GM10266 (cell line): ENCODE measurements around the gene ROCK2.

ENCODE experiments used
- DNase-seq: peaks from one replicate; pipeline ENCODE4 v3.0.0; 2012; ENCODE audit errors: extremely low spot score
- TF ChIP-seq, protein P1 (sequence below): IDR thresholded peaks from 2 replicates; pipeline ENCODE4 v1.5.1; 2012; ENCODE audit warnings: mild to moderate bottlenecking, low read depth; ENCODE audit not compliant: control insufficient read depth, insufficient read depth; ENCODE audit errors: missing control alignments

Gene ROCK2

DNA sequence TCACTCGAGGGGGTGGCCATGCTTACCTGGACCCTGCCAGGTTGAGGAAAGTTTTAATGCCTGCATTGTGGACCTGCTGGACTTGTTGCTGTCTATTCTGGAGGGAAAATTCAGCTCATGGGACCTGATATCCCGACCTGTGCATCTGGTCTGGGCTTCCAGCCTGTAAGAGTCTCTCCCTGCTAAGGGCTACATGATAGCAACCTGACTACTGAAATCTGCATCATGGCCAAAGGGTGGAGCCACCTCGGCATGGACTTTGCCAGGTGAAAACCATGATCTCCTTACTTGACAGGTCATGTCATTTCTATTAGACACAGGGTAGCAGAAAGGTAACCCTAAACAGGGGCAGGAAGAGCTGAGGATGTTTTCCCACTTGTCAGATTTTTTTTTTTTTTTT, 202.1 kb downstream of the ROCK2 start:
- DNase-seq: no peak
- TF ChIP-seq, protein P1, sequence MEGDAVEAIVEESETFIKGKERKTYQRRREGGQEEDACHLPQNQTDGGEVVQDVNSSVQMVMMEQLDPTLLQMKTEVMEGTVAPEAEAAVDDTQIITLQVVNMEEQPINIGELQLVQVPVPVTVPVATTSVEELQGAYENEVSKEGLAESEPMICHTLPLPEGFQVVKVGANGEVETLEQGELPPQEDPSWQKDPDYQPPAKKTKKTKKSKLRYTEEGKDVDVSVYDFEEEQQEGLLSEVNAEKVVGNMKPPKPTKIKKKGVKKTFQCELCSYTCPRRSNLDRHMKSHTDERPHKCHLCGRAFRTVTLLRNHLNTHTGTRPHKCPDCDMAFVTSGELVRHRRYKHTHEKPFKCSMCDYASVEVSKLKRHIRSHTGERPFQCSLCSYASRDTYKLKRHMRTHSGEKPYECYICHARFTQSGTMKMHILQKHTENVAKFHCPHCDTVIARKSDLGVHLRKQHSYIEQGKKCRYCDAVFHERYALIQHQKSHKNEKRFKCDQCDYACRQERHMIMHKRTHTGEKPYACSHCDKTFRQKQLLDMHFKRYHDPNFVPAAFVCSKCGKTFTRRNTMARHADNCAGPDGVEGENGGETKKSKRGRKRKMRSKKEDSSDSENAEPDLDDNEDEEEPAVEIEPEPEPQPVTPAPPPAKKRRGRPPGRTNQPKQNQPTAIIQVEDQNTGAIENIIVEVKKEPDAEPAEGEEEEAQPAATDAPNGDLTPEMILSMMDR: peak; percentile 5

DNA sequence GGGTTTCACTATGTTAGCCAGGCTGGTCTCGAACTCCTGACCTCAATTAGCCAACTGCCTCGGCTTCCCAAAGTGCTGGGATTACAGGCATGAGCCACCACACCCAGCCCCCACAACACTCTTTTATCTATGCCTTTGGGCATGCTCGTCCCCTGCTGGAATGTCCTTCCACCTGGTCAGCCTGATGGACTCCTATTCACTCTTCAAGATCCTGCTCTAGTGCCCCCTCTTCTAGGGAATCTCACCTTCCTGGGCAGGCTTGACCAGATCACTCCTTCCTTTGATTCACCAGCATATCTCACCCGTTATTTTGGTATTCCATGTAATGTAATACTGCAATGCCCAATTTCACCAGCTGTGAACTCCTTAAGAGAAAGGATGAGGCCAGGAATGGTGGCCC, 203.1 kb downstream of the ROCK2 start:
- TF ChIP-seq, protein P1: no peak
- no peak for DNase-seq

GRCh38 chr2:11140492-11140891, 203.9 kb downstream of the ROCK2 start:
- TF ChIP-seq, protein P1: no peak
- DNase-seq: no peak

GRCh38 chr2:11134349-11134748, 210.1 kb downstream of the ROCK2 start:
- TF ChIP-seq, protein P1: no peak
- DNase-seq: no peak

DNA sequence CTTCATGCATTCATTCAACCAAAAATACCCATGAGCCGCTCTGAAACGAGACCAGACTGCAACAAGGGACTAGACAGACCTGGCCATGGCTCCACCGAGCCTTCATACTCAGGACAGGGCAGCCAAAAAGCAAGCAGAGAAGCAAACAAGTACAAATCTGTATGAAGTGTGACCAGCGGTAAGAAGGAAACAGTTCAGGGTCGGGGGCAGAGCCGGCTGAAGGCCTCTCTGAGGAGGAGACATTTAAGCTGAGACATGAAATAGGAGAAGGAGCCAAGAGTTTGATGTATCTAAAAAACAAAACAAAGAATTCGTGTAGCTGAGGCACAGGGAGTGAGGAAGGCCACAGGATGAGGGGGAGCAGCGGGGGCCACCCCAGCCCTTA, 210.5 kb downstream of the ROCK2 start:
- DNase-seq: no peak
- TF ChIP-seq, protein P1: no peak

DNA sequence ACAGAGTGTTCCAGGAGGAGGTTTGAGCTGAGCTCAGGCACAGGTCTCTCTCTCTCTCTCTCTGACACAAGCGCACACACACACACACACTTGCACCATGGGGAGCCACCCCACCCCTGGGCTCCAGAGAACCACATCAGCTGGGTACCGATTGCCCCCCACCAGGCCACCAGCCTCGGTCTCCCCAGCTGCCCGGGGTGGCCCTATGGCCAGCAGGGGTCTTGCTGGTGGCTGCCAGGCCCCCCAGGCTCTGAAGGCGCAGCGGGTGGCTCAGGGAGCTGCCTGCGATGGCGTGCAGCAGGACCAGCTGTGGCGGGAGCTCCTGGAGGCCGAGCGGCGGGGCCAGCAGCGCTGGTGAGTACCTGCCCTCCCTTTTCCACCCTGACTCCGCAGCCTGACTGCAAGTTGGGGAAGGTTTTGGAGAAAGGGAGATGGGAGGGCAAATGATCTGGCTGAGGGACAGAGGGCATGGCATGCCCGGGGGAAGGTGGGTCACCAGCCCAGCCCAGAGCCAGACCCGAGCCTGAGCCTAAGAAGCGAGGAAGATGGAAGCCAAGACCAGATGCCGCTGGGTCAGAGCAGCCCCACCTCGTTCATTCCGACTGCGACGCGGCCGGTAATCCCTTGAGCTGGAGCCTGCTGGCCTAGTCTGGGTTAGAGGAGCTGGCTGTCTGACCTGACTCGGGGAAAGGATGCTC, 211.0 kb downstream of the ROCK2 start:
- TF ChIP-seq, protein P1: no peak
- DNase-seq: no peak

DNA sequence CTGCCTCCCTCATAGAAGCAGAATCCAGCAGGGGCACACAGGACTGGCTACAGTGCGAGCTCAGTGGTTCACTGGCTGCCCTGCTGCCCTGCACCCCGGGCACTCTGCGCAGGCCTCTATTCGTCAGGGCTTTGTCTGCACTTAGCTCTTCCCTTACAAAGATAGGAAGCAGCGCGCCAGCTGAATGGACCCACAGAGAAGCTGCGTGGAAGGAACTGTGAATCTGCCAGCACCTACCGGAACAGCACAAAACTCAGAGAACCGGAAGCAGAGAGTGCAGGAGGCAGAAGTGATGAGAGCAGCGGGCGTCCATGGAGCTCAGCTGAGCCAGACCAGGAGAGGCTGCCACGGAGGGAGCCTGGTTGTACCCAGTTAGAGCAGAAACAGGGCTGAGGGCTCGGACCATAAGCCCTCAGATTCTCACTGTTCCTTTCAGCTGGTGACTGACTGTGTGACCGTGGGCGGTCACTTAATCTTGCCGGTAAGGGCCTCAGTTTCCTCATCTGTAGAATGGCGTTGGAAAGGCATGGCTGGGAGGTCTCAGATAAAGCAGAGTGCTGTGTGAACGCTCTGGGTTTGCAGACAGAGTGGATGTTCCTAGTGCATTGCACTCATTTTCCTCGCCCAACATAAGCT, 212.3 kb downstream of the ROCK2 start:
- TF ChIP-seq, protein P1: no peak
- DNase-seq: no peak
